ENCODE data around the gene PTGES.
"Not testable (repeated sequence)": the region's sequence is repeated elsewhere in the genome, so short reads cannot be mapped to it uniquely, and the experiment has no call there.

The PTGES gene

DNA sequence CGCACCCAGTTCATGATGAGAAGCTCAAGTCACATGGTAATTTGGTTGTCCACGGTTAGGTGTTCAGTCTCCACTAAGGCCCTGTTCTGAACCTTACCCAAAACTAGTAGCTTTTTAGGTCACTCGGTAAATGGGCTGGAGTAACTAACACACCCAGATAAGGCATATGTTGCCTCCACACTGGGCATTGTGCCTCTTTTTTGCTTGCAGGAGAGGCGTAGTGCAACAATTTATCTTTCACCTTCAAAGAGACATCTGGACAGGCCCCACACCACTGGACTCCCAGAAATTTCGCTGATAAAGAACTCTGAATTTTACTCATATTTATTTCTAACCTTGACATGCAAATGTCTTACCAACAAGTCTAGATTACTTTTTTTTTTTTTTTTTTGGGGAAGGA, 16.8 kb upstream of the PTGES start:
- DNase-seq (ENCODE audit: low spot score), result no peak

DNA sequence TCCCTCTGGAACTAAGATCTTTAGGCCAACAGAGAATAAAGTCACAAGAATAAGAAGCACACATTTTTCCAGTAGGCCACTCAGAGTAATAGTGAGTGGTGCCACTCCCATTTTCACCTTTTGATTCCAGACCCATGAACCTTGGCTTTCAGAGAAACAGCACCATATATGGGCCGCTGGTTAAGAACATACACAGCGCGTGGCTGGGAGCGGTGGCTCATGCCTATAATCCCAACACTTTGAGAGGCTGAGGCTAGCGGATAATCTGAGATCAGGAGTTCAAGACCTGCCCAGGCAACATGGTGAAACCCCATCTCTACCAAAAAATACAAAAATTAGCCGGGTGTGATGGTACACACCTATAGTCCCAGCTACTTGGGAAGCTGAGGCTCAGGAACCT, 15.6 kb upstream of the PTGES start:
- DNase-seq (ENCODE audit: low spot score), result no peak

DNA sequence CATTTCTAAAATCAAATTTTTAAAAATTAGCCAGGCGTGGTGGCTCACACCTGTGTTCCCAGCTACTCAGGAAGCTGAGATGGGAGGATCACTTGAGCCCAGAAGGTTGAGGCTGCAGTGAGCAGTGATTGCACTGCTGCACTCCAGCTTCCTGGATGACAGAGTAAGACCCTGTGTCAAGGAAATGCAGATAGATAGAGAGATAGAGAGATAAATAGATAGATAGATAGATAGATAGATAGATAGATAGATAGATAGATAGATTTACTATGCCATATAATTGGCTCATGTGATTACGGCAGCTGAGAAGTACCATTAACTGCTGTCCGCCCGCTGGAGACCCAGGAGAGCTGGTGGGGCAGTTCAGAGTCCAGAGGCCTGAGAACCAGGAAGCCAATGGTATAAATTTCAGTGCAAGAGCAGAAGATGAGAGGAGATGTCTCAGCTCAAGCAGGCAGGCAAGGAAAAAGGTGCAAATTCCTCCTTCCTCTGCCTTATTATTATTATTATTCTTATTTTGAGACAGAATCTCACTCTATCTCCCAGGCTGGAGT, 13.0 kb upstream of the PTGES start:
- DNase-seq (ENCODE audit: low spot score), result no peak

DNA sequence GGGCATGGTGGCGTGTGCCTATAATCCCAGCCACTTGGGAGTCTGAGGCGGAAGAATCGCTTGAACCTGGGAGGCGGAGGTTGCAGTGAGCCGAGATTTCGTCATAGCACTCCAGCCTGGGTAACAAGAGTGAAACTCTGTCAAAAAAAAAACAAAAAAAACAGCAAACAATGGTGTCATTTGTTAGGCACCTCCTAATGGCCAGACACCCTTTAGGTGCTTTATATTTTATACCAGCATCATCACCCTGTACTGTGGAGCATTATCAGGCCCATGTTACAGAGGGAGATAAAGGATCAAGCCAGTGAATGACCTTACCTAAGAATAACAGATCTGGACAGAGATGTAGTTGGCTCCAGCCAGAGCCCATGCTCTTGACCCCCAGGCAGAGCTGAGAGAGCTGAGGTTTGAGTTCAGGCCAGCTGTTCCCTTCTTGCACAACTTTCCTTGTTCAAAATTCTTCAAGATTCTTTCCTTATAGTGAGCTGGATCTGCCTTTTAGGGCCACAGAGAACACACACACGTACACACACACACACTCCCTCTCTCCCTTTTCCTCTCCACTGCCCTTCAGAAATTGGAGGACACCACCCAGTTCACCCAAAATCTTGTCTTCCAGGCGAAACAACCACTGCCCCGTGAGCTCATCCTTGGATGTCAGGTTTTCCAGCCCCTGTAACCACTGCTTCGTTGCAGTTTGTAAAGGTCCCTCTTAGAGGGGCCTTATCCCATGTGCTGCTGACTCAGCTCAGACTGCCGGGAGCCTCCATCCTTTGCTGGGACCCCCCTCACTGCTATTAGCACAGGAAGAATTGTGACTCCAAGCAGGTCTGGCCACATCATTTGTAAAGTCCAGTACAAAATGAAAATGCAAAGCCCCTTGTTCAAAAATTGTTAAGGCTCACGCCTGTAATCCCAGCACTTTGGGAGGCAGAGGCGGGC, 10.4 kb upstream of the PTGES start:
- no peak for DNase-seq (ENCODE audit: low spot score)

DNA sequence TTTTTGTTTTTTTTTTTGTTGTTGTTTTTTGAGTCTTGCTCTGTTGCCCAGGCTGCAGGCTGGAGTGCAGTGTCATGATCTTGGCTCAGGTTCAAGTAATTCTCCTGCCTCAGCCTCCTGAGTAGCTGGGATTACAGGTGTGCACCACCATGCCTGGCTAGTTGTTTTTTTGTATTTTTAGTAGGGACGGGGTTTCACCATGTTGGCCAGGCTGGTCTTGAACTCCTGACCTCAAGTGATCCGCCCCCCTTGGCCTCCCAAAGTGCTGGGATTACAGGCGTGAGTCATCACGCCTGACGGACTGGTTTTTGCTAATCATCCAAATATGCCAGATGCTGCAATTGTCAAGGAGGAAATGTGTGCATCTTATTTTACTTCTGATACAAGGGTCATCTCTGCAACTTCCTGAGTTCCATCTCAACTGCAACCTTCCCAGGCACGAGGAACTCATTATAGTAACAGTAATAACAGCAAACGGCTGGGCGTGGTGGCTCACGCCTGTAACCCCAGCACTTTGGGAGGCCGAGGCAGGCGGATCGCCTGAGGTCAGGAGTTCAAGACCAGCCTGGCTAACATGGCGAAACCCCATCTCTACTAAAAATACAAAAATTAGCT, 9.6 kb upstream of the PTGES start:
- DNase-seq (ENCODE audit: low spot score), result not testable (repeated sequence)

DNA sequence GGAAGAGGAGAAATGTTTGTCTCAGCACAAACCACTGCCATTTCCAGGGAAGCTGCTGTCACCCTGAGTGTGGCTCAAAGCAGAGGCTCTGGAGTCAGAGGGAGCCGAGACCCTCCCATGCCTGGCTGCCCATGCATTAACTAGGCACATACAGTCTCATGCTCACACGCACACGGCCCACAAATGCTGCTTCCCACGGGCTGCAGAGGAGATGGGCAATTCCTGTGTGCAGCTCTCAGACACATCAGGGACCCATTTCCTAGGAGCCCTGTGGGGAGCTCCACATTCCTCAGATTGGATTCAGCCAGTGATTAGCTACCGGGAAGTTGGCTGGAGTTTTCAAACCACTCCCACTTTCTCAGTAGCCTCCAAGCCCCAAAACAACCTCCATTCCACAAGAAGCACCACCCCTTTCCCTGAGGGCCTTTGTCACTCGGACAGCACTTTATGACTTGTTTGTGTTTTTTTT, 9.1 kb upstream of the PTGES start:
- no peak for DNase-seq (ENCODE audit: low spot score)

DNA sequence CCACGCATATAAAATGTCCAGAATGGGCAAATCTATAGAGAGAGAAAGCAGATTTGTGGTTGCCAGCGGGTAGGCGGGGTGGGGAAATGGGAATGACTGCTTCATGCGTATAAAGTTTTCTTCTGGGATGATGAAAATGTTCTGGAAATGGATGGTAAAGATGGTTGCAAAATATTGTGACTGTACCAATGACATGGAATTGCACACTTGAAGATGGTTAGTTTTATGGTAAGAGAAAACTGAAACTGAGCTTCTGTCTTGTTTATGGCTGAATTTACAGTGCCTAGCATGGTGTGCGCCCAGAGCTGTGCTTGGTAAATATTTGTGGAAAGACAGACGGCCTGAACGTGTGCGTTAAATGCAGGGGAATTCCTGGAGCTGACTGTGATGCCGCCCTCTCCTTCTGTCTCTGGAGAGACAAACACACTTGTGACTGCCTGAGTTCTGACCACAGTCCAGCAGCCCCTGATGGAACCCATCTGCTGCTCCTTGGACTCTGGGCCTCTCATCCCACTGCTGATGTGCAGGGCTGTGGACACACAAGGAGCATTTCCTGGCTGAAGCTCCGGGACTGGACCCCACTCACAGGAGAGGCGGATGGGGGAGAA, 8.6 kb upstream of the PTGES start:
- no peak for DNase-seq (ENCODE audit: low spot score)

DNA sequence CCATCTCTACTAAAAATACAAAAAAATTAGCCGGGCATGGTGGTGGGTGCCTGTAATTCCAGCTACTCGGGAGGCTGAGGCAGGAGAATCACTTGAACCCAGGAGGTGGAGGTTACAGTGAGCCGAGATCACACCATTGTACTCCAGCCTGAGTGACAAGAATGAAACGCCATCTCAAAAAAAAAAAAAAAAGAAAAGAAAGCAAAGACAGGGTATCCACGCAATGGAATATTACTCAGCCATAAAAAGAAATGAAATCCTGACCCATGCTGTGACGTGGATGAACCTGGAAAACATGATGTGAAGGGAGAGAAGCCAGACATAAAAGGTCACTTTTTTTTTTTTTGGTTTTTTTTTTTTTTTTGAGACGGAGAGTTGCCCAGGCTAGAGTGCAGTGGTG, 7.9 kb upstream of the PTGES start:
- DNase-seq (ENCODE audit: low spot score), result not testable (repeated sequence)

DNA sequence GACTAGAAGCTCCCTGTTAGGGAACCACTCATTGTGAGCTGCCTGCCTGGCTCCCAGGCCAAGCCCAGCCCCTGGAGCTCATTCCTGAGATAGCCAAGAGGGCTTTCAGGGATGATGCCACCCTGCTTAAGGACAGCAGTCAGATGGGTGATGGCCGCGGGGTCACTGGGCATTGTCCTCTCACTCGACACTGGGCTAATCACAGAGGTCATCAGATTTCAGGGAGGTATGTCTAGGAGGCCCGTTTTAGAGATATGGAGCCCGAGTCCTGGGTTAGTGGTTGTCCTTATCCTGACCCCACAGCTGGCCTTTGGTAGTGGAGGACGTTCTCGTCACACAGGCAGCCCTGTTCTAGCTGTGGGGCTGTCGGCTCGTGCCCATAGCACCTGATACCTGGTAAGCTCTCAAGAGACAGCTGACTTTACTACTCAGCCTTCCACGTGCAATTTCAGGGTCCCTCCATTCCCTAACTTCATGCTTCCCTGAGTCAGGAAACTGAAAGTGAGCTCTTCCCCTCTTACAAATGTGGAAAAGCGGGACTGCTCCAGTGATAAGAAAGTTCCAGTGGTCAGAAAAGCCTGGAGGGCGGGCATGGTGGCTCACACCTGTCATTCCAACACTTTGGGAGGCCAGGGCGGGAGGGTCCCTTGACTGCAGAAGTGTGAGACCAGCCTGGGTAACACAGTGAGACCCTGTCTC, 7.1 kb upstream of the PTGES start:
- no peak for DNase-seq (ENCODE audit: low spot score)

DNA sequence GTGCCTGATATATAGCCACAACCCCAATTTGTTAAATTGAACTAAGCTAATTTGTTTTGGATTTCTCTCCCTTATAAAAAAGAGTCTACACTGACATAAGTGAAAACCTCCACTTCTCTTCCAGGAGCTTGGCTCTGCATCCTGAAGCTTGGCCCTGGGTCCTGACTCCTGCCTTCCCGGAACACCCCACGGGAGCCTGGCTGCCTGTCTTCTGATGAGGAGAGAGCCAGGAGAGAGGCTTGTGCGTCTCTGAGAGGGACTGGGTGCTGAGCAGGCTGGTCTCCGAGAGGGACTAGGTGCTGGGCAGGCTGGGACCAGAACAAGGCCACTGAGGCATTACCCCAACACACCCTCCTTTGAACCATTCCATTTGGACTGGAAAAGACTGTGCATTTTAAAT, 6.5 kb upstream of the PTGES start:
- no peak for DNase-seq (ENCODE audit: low spot score)

DNA sequence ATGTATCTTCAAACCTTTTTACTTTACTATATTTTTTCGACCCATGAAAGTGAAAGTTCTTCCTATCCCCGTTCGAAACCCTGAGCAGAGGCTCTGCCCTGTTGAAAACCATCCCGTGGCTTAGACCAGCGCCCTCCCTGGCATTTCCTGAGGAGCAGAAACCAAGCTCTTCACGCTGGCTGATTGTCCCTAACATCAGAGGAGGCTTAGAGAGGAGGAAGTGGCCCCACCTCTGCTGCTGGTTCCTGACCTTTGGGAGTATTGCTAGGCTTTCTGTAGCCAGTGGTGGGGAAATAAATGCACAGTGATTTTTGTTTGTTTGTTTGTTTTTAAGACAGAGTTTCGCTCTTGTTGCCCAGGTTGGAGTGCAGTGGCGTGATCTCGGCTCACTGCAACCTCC, 4.2 kb upstream of the PTGES start:
- no peak for DNase-seq (ENCODE audit: low spot score)

DNA sequence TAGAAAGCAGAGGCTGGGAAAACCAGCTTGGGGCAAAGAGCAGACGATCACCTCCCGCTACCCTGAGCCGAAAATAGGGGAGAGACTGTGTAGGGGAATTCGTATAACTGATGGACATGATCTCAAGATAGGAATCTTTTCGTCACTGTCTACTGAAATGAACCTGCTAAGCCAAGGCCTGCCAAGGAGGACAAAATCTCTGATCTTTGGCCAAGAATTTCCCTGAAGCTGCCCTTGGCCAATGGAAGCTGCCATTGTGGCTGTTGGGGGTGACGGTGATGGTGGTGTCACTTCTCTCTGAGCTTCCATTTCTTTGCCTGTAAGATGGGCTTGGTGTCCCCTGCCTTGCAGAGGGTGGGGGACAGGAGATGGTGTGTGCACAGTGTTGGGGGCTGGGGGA, 3.3 kb upstream of the PTGES start:
- no peak for DNase-seq (ENCODE audit: low spot score)

DNA sequence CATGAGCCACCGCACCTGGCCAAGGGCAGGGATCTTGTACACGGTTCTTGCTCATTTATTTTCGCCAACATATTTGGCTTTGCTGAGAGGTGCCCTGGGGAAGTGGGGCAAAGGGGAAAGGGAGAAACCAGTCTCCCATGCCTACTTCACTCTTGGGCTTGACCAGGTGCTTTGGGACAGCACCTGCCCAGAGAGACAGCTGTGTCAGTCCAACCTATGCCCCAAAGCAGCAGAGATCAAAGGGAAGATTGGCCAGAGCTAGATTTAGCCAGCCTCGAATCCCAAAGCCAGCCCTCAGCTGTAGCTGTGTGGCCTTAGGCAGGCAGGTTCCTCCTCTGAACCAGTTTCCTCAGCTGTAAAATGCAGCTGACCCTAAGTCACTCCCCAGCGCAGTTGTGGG, 2.3 kb upstream of the PTGES start:
- DNase-seq (ENCODE audit: low spot score), result no peak

DNA sequence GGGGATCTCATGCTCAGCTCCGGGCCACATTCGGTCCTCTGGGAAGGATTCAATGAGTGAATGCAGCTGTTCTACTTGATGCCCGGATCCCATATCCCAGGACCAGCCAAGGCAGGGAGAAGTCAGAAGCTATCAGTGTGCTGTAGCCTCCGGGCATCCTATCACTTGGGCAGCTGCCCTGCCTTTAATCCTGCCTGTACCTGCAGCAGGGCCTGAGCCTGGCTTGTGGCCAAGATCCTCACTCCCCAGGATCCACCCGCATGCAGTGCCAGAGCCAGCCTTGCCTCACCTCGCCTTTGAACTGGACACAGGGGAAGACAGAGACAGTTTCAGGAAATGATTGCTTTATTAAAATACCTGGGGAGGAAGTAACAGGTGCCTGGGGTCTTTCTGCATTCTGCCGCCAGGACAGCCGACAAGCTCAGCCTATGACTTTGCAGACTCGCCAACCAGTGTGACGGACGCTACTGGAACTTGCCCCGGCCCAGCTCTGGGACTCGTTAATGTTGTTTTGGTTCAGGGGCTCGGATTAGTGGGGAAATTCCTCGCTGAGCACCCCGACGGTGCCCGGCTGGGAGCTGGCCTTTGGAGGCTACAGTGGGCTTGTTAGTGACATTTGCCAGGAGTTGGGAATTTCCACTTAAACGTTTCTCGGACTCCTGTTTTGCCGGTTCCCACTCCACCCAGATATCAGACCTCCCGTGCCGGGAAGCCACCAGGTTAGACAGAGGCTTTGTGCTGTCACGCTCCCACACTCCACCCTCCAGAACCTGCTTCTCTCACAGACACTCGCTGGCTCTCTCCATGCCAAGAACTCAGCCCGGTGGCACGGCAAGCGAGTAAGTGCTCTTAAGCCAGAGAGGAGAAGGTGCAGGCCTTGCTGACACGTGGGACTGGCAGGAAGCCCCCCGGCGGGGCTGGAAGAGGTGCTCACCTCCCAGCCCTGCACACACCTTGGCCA, 721 bp downstream of the PTGES start:
- no peak for DNase-seq (ENCODE audit: low spot score)

DNA sequence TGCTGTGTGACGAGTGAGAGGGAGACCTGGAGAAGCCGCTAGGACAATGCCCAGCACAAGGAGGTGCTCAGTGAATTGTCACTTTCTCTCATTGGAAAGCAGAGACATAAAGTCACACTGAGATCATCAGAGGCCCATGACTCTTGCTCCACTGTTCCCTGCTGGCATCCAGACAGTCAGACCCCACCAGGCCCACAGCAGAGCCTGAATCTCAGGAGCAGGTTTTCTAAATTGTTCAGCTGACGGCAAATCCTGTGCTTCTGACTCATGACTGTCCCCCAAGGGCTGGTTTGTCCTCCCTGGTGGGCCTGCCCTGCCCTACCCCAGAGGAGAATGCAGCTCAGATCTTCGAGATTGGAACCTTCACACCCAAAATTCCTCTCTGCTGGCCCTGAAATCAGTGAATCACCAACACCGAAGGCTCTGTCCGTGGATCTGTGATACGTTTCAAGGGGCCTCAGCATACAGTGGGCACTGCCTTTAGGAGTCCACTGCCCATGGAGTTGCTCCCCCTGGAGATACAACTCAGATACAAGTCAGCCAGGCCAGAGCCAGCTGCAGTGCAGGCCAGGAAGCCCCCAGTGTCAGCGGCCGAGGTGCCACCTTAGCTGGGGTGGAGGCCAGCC, 2.7 kb downstream of the PTGES start:
- no peak for DNase-seq (ENCODE audit: low spot score)

DNA sequence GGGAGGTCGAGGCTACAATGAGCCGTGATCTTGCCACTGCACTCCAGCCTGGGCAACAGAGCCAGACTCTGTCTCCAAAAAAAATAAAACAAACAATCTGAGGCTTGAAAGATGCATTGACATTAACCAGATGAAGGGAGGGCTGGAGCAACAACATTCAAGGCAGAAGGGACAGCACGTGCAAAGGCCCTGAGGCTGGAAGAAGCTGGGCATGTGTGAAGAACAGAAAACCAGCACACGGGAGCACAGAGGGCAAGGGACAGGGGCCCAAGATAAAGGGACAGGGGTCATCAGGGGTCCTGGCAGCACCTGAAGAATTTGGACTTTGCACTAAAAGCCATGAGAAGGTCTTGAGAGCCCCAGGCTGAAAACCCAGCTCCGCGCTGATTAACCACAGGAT, 3.3 kb downstream of the PTGES start:
- DNase-seq (ENCODE audit: low spot score), result no peak

DNA sequence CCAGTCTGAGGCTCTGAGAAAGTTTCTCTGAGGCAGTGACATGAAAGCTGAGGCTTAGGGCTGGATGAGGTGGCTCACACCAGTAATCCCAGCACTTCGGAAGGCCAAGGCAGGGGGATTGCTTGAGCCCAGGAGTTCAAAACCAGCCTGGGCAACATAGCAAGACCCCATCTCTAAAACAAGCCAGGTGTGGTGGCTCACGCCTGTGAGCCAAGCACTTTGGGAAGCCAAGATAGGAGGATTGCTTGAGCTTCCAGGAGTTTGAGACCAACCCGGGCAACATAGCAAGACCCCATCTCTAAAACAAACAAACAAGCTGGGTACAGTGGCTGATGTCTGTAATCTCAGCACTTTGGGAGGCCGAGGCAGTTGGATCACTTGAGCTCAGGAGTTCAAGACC, 3.8 kb downstream of the PTGES start:
- DNase-seq (ENCODE audit: low spot score), result not testable (repeated sequence)

DNA sequence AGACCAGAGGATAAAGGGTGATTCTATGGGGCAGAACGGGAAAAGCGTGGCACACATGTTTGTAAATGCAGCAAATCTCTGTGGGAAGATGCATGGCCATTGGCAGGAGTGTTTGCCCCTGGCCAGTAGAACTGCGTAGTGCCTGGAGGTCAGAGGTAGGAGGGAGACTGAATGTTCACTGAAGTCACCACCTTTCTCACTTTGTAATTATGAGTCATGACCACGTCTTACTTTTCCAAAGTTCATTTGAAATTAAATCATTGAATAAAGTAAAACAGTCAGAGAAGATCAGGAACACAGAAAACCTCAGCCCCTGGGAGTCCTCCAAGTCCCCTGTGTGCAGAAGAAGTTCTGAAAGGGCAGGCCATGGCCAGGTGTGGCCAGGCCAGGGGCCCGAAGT, 4.6 kb downstream of the PTGES start:
- no peak for DNase-seq (ENCODE audit: low spot score)

DNA sequence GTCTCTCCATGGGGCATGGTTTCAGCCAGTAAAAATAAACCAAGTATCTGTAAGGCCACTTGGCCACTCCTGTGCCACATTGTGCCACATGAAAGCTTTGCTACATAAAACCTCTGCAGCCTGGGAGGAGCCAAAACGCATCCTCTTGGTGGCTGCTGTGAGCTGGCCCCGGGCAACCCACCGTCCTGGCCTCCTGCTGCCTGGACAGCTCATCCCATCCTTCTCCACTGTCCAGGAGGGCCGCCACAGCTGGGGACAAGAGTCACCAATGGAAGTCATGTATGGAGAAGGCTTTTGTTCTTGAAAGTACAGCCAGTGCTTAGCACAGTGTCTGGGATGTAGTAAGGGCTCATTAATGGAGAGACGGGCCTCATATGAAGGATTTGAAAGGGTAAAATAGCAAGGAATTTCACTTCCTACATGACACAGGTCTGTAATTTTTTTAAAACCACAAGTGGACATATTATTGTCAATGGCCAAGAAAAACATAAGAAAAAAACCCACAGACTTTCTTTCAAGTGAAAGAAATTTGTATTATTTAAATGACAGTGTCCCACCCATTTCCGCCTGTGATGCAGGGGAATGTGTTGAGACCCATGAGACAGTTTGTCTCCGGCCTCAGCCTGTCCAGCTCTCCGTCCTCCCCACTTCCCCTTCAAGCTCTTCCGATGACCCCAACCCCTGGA, 6.6 kb downstream of the PTGES start:
- DNase-seq (ENCODE audit: low spot score), result no peak

DNA sequence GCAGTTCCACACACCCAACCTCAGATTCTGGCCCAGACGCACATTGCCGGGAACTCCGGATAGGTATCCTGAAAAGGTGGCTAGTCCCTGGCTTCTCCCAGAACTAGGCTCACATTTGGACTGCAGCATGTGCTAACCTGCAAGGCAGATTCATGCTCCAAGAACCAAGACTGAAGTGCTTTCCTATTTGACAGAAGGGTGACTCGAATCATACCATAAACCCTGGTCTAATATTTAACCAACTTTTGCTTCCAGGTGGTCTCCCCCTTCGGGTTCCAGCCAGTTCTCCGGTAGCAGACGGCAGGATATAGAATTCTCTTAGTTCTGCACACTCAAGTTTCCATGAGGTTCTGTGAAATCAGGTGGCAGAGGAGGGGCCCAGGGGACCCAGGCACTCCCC, 7.6 kb downstream of the PTGES start:
- DNase-seq (ENCODE audit: low spot score), result no peak

Data from D341Med (cell line).